GM10266 (cell line): ENCODE results near the gene LMO4.

ENCODE experiments used
- DNase-seq: peaks from one replicate; pipeline ENCODE4 v3.0.0; 2012; ENCODE audit errors: extremely low spot score
- TF ChIP-seq, protein P1 (sequence below): IDR thresholded peaks from 2 replicates; pipeline ENCODE4 v1.5.1; 2012; ENCODE audit warnings: mild to moderate bottlenecking, low read depth; ENCODE audit not compliant: control insufficient read depth, insufficient read depth; ENCODE audit errors: missing control alignments

The LMO4 gene

DNA sequence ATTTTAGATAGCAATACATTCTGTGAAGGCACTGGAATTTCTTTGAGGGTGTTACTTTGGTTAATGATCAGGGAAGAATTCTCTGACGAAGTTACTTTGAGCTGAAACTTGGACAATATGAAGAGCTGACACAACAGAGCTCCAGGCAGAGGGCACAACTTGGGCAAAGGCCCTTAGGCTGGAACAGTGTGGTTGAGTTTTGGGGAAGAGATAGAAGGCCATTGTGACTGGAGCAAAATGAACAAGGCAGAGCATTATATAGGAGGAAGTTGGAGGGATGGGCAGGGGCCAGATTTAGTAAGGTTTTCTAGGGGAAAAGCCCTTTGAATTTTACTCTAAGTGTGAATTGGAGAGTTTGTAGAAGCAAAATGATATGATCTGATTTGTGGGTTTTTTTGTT is 30.9 kb downstream of the LMO4 start:
- DNase-seq, result no peak
- TF ChIP-seq, protein P1, sequence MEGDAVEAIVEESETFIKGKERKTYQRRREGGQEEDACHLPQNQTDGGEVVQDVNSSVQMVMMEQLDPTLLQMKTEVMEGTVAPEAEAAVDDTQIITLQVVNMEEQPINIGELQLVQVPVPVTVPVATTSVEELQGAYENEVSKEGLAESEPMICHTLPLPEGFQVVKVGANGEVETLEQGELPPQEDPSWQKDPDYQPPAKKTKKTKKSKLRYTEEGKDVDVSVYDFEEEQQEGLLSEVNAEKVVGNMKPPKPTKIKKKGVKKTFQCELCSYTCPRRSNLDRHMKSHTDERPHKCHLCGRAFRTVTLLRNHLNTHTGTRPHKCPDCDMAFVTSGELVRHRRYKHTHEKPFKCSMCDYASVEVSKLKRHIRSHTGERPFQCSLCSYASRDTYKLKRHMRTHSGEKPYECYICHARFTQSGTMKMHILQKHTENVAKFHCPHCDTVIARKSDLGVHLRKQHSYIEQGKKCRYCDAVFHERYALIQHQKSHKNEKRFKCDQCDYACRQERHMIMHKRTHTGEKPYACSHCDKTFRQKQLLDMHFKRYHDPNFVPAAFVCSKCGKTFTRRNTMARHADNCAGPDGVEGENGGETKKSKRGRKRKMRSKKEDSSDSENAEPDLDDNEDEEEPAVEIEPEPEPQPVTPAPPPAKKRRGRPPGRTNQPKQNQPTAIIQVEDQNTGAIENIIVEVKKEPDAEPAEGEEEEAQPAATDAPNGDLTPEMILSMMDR, result no peak

DNA sequence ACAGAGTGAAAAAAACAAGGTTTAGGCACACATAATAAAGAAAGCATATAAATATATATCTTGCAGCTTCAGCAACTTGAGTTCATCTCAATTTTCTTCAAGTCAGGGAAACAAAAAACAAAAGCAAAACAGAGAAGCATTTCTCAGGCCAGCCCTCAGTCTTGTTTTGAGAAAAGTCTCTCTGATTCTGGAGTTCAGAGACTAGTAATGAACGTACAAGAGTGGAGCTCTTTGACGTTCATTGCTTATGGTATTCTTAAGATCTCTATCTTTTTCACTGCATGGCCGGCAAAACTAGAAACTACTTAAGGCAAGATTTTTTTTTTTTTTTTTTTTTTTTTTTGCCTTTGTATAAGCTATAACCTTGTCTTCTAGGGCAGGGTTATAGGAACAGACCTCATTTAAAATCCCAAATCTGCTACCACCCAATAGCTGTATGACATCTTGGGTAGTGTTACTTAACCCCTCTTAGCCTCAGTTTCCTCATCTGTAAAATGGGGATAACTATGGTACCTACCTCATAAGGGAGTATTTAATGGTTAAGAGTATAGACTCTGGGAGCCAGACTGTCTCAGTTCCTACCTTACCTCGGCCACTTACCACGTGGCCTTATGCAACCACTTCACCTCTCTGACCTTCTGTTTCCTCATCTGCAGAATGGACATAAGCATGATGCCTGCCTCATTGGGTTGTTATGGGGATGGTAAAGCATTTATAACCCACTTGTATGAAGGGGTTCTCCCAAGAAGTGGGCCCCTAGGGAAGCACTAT is 33.6 kb downstream of the LMO4 start:
- TF ChIP-seq, protein P1, result no peak
- DNase-seq, result no peak

DNA sequence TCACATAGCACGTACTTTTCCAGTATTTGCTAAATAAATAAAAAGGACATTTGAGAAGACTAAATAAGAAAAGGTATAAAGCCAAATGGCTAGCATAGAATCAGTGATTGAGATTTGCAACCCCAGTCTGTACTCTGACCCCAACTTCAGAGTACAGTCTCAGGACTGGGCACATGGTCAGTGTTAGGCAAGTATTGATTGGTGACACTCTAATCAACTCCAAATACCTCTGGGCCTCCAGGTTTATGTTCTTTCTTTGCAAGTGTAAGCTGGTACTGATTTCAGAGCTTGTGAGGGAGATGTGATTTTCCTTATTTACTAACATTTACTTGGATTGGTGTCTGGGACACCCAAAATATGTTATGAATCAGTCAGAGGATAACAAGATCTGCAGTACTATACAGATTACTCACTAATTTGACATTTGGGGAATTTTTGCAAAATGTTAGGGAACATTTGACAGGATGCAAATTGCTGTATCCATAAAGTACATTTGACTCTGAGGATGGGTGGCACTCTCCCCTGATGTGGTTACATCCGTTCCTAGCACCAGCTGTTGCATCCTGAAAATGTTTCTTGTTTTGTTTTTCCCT is 34.2 kb downstream of the LMO4 start:
- TF ChIP-seq, protein P1, result no peak
- no peak for DNase-seq

DNA sequence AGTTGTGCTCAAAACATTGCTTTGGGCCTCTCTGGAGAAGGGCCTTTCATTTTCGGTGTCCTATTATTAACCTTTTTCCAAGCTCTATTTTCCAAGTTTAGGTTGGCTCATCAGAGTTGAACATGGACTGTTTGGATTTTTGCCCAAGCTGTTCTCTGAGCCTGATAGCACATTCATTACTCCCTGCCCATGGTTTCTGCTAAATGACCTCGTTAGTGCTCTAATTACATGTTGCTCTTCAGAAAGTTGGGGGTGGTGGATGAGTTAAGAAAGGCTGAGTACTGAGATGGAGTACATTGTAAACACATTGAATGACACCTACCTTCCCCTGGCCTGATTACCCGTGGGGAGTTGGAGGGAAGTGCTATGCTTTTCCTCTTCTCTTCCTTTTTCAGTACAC is 38.9 kb downstream of the LMO4 start:
- DNase-seq, result no peak
- TF ChIP-seq, protein P1, result no peak

DNA sequence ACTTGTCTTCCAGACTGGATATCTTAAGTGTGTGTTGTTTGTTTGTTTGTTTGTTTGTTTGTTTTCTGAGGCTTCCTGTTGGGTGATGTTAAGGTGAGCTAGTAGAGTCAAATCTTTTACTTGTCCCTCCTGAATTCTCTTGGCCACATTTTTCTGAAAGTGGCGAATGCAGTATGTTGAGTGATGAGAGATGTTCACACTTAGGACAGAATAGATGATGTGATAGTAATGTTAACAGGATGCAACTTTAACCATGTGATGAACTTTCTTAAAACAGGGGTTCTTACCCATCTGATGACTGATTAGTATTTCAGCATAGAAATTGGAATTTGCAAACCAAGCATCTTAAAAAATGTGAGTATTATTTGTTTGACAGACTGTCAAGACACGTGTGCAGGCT is 40.2 kb downstream of the LMO4 start:
- no peak for DNase-seq
- TF ChIP-seq, protein P1, result no peak

DNA sequence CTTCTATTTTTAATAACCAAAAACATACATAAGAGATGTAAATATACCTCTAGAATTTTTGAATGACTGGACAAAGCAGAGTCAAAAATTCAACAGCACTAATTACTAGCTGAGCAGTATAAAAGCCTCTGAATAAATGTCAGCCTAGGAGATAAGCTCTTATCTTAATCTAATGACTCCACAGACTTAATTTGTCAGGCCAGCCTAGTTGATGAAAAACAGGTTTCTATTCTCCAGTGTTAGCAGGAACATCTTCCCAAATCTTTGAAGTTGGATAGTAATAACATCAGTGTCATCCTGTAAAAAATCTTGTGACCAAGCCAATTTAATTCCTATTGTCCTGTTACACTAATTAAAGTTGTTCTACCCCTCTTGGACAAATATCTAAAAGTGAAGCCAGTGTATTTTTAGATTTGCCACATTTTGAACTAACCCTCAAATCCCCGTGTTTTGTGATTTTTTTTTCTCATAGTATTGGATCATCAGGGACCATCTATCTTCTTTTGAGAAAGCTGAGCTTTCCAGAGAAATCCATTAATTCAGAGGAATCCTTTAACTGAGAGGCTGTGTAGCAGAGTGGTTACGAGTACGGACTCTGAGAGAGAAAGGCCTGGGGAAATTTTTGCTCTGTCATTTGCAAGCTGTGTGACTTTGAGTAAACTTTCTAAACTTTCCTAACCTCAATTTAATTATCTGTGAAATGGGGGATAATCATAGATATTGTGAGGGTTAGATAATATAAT is 41.2 kb downstream of the LMO4 start:
- DNase-seq, result no peak
- TF ChIP-seq, protein P1, result no peak
